ENCODE results near the gene NAA80. TPM values are rescaled to one million over a fixed set of nuclear protein-coding genes. Genes with fewer than 3 reads are reported as not detected.
"Not testable (repeated sequence)": the region's sequence is repeated elsewhere in the genome, so short reads cannot be mapped to it uniquely, and the experiment has no call there.

The NAA80 gene
- polyA plus RNA-seq, 3 donors from 2014 or later = 4.7 to 13.4 (median 10.5) TPM

DNA sequence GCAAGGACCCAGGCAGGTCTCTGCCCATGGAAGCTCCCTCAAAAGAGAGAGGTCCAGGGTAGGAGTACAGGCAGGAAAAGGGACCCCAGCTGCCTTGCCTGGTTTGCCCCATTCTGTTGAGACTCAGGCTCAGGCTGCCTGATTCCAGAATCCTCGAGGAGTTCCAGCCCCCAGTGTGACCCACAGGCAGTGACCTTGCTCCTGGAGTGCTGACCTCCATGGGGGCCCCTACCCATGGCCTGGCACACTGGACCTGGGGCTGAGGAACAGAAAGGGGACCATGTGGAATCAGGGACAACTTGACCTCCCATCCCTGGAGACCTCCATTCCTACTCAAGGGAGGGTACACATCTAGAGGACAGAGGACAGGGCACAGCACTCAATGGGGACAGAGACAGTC, 33.6 kb downstream of the NAA80 start:
- Mint-ChIP-seq H3K9me3 (no peaks in the 10 kb centered on the region), H3K4me1 (peaks cover 0 to 1% of the 10 kb centered on the region in 2 donors), H3K36me3 (no peaks in the 10 kb centered on the region), H3K27ac (peak overlapping the region in 1 of 6 donors; percentile 33), H3K4me3 (no peak overlapping the region), H3K27me3 (ENCODE audit: low read depth in 3 of 3) (peaks cover 2 to 6% (median 5%) of the 10 kb centered on the region in 3 donors)
- DNase-seq = no peak

DNA sequence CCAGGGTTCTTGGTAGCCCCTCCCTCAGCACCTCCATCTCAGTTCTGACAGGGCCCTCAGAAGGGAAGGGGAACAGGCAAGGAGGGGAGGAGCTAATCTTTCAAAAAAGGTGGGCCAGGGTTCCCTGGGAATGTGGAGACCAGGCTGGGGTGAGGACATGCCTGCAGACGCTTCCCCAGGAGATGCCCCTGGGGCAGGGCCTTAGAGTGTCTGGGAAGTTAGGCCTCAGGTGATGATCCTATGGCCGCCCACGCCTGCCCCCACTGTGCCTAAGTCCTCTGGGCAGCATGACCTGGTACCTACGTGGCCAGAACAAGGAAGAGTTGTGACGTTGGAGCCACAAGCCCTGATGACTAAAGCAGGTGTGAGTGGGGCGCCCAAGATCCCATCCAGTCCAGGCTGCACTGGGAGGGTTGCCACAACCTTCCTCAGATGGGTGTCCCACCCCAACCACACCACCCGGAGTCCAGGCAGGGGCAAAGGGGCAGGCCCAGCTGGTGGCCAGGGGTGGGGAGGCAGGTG, 34.2 kb downstream of the NAA80 start:
- Mint-ChIP-seq H3K9me3 (no peaks in the 10 kb centered on the region), H3K27me3 (ENCODE audit: low read depth in 3 of 3) (peaks cover 2 to 6% (median 5%) of the 10 kb centered on the region in 3 donors), H3K4me1 (peaks cover 0 to 1% of the 10 kb centered on the region in 2 donors), H3K36me3 (no peaks in the 10 kb centered on the region), H3K4me3 (no peak overlapping the region), H3K27ac (no peak overlapping the region)
- no peak for DNase-seq

DNA sequence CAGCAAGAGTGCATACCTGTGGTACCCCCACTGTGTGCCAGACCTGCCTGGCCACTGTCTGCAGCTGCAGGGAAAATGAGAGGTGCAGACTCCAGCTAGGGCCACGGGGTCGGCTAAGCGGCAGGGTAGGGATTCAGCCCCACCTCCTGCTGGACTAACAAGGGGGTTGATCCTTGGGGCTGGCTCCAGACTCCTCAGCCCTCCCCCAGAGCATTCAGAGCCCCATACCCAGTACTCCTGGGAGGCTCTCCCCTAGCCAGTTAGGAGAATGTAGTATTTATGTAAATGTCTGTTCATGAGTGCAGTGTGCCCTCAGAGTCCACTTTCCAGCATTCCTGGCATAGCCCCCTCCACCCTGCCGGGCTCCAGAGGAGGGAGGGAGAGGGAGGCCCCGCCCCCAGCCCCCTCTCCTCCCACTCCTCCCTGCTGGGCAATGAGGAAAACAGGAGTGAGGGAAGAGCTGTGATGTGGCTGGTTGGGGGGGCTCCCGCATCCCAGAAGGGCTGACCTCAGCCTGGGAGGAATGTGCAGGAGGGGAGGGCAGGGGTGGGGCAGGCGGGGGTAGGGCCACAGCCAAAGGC, 34.7 kb downstream of the NAA80 start:
- Mint-ChIP-seq H3K36me3 (no peaks in the 10 kb centered on the region), H3K27me3 (ENCODE audit: low read depth in 3 of 3) (peaks cover 4 to 6% (median 5%) of the 10 kb centered on the region in 3 donors), H3K27ac (no peak overlapping the region), H3K4me1 (peaks cover 0 to 4% of the 10 kb centered on the region in 2 donors), H3K9me3 (no peaks in the 10 kb centered on the region), H3K4me3 (no peak overlapping the region)
- no peak for DNase-seq

DNA sequence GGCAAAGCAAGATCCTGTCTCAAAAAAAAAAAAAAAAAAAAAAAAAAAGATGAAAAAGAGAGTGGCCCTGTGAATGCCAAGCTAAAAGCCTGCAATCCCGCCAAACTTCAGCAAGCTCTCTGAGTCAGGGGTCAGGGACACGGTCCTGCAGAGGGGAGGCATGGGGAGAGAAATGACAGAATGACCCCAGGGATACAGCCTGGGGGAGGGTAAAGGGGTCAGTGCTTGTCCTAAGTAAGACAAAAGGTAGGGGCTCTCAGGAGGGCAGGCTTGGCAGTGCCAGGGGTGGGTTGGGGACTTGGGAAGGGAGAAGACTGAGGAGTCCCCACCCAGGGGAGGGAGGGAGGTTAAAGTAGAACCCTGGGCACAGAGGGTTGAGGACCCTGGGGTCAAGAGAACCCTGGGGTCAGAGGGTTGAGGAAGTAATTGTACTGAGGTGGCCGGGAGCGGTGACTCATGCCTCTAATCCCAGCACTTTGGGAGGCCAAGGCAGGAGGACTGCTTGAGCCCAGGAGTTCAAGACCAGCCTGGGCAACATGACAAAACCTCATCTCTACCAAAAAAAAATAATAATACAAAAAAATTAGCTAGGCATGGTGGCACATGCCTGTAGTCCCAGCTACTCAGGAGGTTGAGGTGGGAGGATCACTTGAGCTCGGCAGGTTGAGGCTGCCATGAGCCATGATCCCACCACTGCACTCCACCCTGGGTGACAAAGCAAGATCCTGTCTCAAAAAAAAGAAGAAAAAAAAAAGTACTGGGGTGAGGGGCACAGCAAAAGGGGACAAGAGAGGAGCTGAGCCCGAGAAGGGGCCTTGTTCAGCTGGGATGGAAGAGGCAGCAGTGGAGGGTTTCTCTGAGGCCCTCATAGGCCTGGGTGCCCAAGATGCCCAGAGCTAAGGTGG, 35.5 kb downstream of the NAA80 start:
- Mint-ChIP-seq H3K36me3 (no peaks in the 10 kb centered on the region), H3K4me3 (no peak overlapping the region), H3K4me1 (peaks cover 0 to 4% of the 10 kb centered on the region in 2 donors), H3K27ac (peak overlapping the region in 1 of 6 donors; percentile 39), H3K27me3 (ENCODE audit: low read depth in 3 of 3) (peaks cover 4 to 6% (median 5%) of the 10 kb centered on the region in 3 donors), H3K9me3 (no peaks in the 10 kb centered on the region)
- DNase-seq = no peak

- Mint-ChIP-seq H3K27me3 (ENCODE audit: low read depth in 3 of 3) (peaks cover 2 to 5% (median 5%) of the 10 kb centered on the region in 3 donors), H3K9me3 (no peaks in the 10 kb centered on the region), H3K36me3 (no peaks in the 10 kb centered on the region), H3K27ac (peak overlapping the region in 2 of 6 donors; percentile 49 to 67), H3K4me1 (peaks cover 0 to 4% of the 10 kb centered on the region in 2 donors), H3K4me3 (no peak overlapping the region)
- DNase-seq = no peak
Measured at GRCh38 chr3:50262778-50263177, 36.4 kb downstream of the NAA80 start.

DNA sequence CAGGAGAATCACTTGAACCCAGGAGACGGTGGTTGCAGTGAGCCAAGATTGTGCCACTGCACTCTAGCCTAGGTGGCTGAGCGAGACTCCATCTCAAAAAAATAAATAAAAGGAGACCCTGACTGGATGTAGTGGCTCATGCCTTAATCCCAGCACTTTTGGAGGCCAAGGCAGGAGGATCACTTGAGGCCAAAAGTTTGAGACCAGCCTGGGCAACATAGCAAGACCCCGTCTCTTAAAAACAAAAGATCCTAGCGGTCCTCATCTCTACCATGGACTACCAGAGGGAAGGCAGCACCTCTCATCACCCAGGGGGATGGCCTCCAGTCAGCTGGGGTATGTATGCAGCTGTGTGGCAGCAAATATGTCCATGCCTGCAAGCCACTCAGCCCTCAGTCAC, 37.0 kb downstream of the NAA80 start:
- not testable (repeated sequence) for H3K4me1 Mint-ChIP-seq; H3K27me3 Mint-ChIP-seq (ENCODE audit: low read depth in 3 of 3); DNase-seq; H3K36me3 Mint-ChIP-seq; H3K4me3 Mint-ChIP-seq; H3K27ac Mint-ChIP-seq; H3K9me3 Mint-ChIP-seq

- peaks cover 0 to 4% of the 10 kb centered on the region in 2 donors for H3K4me1 Mint-ChIP-seq
- H3K27ac Mint-ChIP-seq = peak overlapping the region in 1 of 6 donors; percentile 73
- peak overlapping the region in 2 of 5 donors; percentile 47 to 54 for H3K4me3 Mint-ChIP-seq
- DNase-seq = no peak
- no peaks in the 10 kb centered on the region for H3K9me3 Mint-ChIP-seq
- H3K36me3 Mint-ChIP-seq = peaks cover 4 to 11% (median 6%) of the 10 kb centered on the region in 3 donors
- peaks cover 2 to 5% (median 5%) of the 10 kb centered on the region in 3 donors for H3K27me3 Mint-ChIP-seq (ENCODE audit: low read depth in 3 of 3)
Measured at GRCh38 chr3:50261505-50261904, 37.7 kb downstream of the NAA80 start.

DNA sequence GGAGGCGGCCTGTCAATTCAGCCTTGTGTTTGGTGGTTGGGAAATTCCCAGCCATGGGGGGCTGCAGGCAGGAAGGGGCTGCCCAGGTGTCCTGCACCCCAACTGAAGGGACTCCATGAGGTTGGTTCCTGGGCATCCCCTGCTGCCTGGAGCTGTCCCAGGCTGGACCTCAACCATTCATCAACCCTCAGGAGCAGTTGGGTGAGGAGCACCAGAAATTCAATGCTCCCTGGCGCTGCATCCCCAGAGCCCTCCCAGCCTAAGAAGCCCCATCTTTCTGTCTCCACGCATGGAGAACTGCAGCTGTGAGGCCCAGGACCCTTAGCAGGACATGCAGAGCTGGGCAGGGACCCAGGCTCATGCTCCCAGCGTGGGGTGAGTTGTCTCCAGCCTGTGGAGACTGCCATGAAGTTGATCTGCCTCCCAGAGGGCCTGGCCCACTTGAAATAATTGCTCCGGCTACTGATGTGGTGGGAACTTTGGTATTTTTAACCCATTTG, 38.2 kb downstream of the NAA80 start:
- Mint-ChIP-seq H3K27ac (peak overlapping the region in 1 of 6 donors; percentile 73), H3K4me3 (peak overlapping the region in 3 of 5 donors; percentile 47 to 66 (median 54))

DNA sequence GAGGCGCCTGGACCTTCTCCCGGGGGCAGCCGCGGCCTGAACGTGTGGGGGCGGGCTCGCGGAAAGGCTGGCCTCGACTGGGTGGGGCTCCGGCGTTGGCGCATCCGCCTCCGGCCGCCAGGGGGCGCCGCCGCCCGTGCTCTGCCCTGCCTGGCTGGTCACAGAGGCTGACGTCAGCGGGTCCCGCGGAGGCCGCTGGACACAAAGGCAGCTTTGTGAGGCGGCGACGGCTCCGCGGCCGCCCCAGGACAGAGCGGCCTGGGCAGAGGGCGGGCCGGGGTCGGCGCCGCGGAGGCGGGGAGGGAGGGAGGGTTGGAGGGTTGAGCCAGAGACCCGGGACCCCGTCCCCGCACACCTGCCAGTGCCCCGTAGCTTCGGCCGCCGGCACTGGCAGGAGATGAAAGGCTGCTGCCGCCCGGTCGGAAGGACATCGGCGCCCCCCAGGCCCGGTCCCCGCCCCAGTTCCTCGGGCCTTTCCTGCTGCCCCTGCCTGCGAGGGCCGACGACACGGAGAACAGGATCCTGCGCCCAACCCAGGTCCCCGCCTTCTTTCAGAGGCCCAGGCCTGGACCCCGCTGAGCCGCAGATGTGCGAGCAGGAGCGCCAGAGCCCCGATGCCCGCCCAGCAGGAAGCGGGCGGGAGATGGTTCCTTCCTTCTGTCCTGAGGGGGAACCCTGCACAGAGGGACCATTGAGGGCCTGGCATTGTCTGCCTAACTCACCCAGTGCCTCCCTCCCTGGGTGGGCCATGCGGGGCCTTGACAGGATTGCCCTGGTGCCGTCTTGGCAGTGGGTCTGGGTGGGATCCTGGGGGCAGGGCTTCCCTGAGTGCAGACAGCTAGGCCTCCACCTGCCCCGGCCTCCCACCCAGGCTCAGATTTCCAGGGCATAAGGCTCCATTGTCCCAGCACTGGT, 38.9 kb downstream of the NAA80 start:
- peak; percentile 86 to 88 (median 88) for DNase-seq
- H3K9me3 Mint-ChIP-seq = no peaks in the 10 kb centered on the region
- peak overlapping the region; percentile 54 to 76 (median 66) for H3K4me3 Mint-ChIP-seq
- H3K27ac Mint-ChIP-seq = peak overlapping the region in 4 of 6 donors; percentile 28 to 84 (median 40)
- H3K4me1 Mint-ChIP-seq = peaks cover 0 to 4% of the 10 kb centered on the region in 2 donors
- peaks cover 2 to 5% (median 5%) of the 10 kb centered on the region in 3 donors for H3K27me3 Mint-ChIP-seq (ENCODE audit: low read depth in 3 of 3)
- H3K36me3 Mint-ChIP-seq = peaks cover 4 to 11% (median 7%) of the 10 kb centered on the region in 3 donors

More for the DNA sequence above, 38.2 kb downstream of the NAA80 start:
- peaks cover 2 to 5% (median 5%) of the 10 kb centered on the region in 3 donors for H3K27me3 Mint-ChIP-seq (ENCODE audit: low read depth in 3 of 3)
- H3K4me1 Mint-ChIP-seq = peaks cover 0 to 4% of the 10 kb centered on the region in 2 donors
- H3K9me3 Mint-ChIP-seq = no peaks in the 10 kb centered on the region
- DNase-seq = no peak
- H3K36me3 Mint-ChIP-seq = peaks cover 4 to 11% (median 7%) of the 10 kb centered on the region in 3 donors

DNA sequence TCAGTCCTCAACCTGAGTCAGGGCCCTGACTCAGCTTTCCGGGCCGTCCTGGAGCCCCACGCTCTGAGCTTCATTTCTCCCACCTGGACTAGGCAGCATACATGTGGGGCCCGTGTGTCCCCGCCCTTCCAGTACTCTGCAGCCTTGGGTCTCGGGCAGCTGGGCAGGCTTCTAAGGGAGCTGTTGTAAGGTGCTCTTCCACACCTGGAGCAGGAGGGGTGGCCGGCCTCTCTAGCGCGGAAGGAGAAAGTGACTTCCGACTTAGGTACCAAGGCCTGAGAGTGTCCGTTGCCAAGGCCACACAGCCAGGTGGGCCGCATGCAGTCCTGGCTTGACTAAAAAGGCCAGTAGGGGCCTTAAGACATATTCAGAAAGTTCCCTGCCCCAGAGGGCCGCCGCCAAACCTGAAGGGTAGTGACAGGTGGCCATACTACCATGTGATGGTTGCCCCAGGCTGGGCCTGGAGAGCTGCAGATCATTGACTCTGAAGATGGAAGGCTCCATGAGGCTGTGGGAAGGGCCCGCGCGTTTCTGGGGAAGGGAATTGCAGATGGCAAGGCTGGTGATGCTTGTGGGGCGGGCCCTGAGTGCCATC, 39.7 kb downstream of the NAA80 start:
- Mint-ChIP-seq H3K27me3 (ENCODE audit: low read depth in 3 of 3) (peaks cover 2 to 5% (median 5%) of the 10 kb centered on the region in 3 donors), H3K4me3 (peak overlapping the region; percentile 54 to 76 (median 66)), H3K27ac (peak overlapping the region in 5 of 6 donors; percentile 26 to 84 (median 65)), H3K36me3 (peaks cover 4 to 11% (median 7%) of the 10 kb centered on the region in 3 donors), H3K4me1 (peaks cover 0 to 6% of the 10 kb centered on the region in 2 donors), H3K9me3 (no peaks in the 10 kb centered on the region)
- no peak for DNase-seq

DNA sequence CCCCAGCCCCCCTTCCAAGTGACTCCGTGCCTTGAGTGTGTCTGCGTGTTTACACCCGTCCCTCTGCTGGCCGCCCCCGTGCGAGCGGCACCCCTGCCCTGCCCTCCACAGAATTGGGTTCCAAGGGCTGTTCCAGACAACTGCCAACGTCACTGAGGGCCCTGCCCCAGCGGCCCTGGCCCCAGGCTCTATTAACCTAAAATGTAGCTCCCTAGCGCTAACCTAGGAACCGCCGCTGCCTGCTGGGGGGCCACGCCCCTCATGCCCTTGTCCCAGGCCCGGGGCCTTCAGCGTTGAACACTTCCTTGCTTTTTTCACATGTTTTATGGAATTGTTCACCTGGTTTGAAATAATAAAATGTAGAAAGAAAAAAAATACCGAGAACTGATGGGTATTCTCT, 40.2 kb downstream of the NAA80 start:
- H3K27ac Mint-ChIP-seq = peak overlapping the region in 1 of 6 donors; percentile 5
- H3K4me1 Mint-ChIP-seq = peaks cover 1 to 12% of the 10 kb centered on the region in 2 donors
- H3K36me3 Mint-ChIP-seq = peaks cover 4 to 11% (median 7%) of the 10 kb centered on the region in 3 donors
- no peak for DNase-seq
- H3K4me3 Mint-ChIP-seq = no peak overlapping the region
- no peaks in the 10 kb centered on the region for H3K9me3 Mint-ChIP-seq
- H3K27me3 Mint-ChIP-seq (ENCODE audit: low read depth in 3 of 3) = peaks cover under 1 to 5% (median 5%) of the 10 kb centered on the region in 3 donors

DNA sequence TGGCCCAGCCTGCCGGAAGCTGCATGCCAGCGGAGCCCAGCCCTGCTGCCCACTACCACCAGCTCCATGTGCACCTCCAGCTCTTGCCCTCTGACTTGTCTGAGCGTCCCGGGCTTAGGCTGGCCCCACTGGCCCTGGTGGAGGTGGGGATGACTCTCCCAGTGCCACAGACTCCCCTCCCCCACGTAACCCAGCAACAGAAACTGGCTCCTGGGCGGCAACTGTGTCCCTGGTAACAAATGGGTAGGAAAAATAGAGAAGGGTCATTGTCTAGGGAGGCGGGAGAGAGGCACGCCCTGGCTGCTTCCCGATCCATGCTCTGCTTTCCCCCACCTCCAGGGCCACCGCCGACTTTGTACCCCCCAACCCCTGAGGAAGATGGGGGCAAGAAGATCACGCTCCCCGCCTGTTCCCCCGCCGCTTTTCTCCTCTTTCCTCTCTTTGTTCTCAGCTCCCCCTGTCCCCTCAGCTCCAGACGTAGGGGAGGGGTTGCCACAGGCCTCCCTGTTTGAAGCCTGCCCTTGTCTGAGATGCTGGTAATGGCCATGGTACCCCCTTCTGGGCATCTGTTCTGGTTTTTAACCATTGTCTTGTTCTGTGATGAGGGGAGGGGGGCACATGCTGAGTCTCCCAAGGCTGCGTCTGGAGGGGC, 41.0 kb downstream of the NAA80 start:
- Mint-ChIP-seq H3K4me1 (peaks cover 5 to 19% of the 10 kb centered on the region in 2 donors), H3K9me3 (no peaks in the 10 kb centered on the region), H3K27ac (peak overlapping the region in 2 of 6 donors; percentile 29 to 74), H3K4me3 (peak overlapping the region in 1 of 5 donors; percentile 4), H3K27me3 (ENCODE audit: low read depth in 3 of 3) (peaks cover 0 to 5% (median 3%) of the 10 kb centered on the region in 3 donors), H3K36me3 (peaks cover 4 to 11% (median 7%) of the 10 kb centered on the region in 3 donors)
- no peak for DNase-seq
